ENCODE results near the gene KMO.

DNA sequence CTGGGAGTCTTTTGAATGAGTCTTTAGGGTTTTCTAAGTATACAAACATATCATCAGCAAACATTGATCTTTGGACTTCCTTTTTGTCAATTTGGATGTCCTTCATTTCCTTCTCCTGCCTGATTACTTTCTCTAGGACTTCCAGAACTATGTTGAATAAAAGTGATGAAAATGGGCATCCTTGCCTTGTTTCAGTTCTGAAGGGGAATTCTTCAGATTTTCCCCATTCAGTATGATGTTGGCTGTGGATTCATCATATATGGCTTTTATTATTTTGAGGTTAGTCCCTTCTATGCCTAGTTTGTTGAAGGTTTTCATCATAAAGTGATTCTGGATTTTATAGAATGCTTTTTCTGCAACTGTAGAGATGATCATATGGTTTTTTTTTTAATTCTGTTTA, 42.0 kb downstream of the KMO start:
- TF ChIP-seq FIP1L1 (IDR thresholded peaks at IDR 0.05; ENCODE audit: borderline replicate concordance, insufficient read depth, low read depth, low read length) (no peak), ESRRA (CRISPR knock-in tag; IDR thresholded peaks at IDR 0.05; ENCODE audit: low read depth) (no peak), NBN (conservative IDR thresholded peaks at IDR 0.05) (no peak), IRF2 (CRISPR knock-in tag; IDR thresholded peaks at IDR 0.05) (no peak), NCOA2 (CRISPR knock-in tag; IDR thresholded peaks at IDR 0.05) (no peak), KLF11 (CRISPR knock-in tag; IDR thresholded peaks at IDR 0.05) (no peak)
- TF ChIP-seq, protein P1, sequence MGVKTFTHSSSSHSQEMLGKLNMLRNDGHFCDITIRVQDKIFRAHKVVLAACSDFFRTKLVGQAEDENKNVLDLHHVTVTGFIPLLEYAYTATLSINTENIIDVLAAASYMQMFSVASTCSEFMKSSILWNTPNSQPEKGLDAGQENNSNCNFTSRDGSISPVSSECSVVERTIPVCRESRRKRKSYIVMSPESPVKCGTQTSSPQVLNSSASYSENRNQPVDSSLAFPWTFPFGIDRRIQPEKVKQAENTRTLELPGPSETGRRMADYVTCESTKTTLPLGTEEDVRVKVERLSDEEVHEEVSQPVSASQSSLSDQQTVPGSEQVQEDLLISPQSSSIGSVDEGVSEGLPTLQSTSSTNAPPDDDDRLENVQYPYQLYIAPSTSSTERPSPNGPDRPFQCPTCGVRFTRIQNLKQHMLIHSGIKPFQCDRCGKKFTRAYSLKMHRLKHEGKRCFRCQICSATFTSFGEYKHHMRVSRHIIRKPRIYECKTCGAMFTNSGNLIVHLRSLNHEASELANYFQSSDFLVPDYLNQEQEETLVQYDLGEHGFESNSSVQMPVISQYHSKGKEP (CRISPR knock-in tag; IDR thresholded peaks at IDR 0.05) = no peak
- TF ChIP-seq, protein P2, sequence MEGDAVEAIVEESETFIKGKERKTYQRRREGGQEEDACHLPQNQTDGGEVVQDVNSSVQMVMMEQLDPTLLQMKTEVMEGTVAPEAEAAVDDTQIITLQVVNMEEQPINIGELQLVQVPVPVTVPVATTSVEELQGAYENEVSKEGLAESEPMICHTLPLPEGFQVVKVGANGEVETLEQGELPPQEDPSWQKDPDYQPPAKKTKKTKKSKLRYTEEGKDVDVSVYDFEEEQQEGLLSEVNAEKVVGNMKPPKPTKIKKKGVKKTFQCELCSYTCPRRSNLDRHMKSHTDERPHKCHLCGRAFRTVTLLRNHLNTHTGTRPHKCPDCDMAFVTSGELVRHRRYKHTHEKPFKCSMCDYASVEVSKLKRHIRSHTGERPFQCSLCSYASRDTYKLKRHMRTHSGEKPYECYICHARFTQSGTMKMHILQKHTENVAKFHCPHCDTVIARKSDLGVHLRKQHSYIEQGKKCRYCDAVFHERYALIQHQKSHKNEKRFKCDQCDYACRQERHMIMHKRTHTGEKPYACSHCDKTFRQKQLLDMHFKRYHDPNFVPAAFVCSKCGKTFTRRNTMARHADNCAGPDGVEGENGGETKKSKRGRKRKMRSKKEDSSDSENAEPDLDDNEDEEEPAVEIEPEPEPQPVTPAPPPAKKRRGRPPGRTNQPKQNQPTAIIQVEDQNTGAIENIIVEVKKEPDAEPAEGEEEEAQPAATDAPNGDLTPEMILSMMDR (CRISPR knock-in tag; IDR thresholded peaks at IDR 0.05) = no peak
- TF ChIP-seq, protein P3, sequence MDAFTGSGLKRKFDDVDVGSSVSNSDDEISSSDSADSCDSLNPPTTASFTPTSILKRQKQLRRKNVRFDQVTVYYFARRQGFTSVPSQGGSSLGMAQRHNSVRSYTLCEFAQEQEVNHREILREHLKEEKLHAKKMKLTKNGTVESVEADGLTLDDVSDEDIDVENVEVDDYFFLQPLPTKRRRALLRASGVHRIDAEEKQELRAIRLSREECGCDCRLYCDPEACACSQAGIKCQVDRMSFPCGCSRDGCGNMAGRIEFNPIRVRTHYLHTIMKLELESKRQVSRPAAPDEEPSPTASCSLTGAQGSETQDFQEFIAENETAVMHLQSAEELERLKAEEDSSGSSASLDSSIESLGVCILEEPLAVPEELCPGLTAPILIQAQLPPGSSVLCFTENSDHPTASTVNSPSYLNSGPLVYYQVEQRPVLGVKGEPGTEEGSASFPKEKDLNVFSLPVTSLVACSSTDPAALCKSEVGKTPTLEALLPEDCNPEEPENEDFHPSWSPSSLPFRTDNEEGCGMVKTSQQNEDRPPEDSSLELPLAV (CRISPR knock-in tag; conservative IDR thresholded peaks at IDR 0.05; ENCODE audit: low read depth) = no peak

Measured in HepG2 (cell line).